Upper lobe of left lung (tissue), 4 donors: Measurements from ENCODE around the gene SRSF9.
"Not testable (repeated sequence)": the region's sequence is repeated elsewhere in the genome, so short reads cannot be mapped to it uniquely, and the experiment has no call there.

Experiments
- CTCF ChIP-seq, 6 experiments: fragments of 450-650 bp in 4 of 6; fragments of 200-600 bp in 2 of 6; sonication (generic) in 2 of 6; IDR thresholded peaks; one replicate each; pipeline ENCODE4 v1.5.1; 2016 to 2019; ENCODE audit warnings: antibody characterized with exemption in 6 of 6
- EP300 ChIP-seq, 4 donors: sonication (generic); formaldehyde crosslinking; IDR thresholded peaks; one replicate each; pipeline ENCODE4 v1.5.1; 2017; ENCODE audit warnings: antibody characterized with exemption in 4 of 4, control low read depth in 2 of 4
- POLR2A ChIP-seq, 4 donors: fragments of 450-650 bp; IDR thresholded peaks; one replicate each; pipeline ENCODE4 v1.5.1; 2016 to 2017; ENCODE audit warnings: antibody characterized with exemption in 4 of 4, mild to moderate bottlenecking in 2 of 4
- POLR2AphosphoS5 ChIP-seq, 2 donors: sonication (generic); formaldehyde crosslinking; IDR thresholded peaks; one replicate each; pipeline ENCODE4 v1.5.1; 2017; ENCODE audit warnings: antibody characterized with exemption in 2 of 2

DNA sequence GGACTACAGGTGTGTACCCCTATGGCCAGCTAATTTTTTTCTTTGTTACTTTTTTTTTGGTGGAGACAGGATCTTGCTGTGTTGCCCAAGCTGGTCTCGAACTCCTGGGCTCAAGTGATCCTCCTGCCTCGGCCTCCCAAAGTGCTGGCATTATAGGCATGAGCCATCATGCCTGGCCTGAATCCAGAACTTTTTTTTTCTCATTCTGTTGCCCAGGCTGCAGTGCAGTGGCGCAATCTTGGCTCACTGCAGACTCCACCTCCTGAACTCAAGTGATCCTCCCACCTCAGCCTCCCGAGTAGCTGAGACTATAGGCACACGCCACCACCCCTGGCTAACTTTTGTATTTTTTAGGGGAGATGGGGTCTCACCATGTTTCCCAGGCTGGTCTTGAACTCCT is 17.0 kb downstream of the SRSF9 start:
- TF ChIP-seq EP300, CTCF, POLR2AphosphoS5, POLR2A (IDR thresholded peaks at IDR 0.05): not testable (repeated sequence)
